Spleen (tissue), 11 donors: Measurements from ENCODE around the gene IGF2BP1. TPM values are rescaled to one million over a fixed set of nuclear protein-coding genes. Genes with fewer than 3 reads are reported as not detected.
"Not testable (repeated sequence)": the region's sequence is repeated elsewhere in the genome, so short reads cannot be mapped to it uniquely, and the experiment has no call there.

Experiments used
- DNase-seq: peaks from one replicate; pipeline ENCODE4 v3.0.0-alpha.2; 2020
- H3K27ac ChIP-seq, 8 donors: fragments of 200-600 bp; sonication (generic) in 7 of 8; 1 replicate in 4 of 8; 2 replicates in 4 of 8; pipeline versions ENCODE4 v1.5.0 to v1.8.0; 2016 to 2021; ENCODE audit warnings: inconsistent platforms in 4 of 8, mild to moderate bottlenecking in 4 of 8, moderate library complexity in 1 of 8
- H3K27me3 ChIP-seq, 7 donors: fragments of 200-600 bp; sonication (generic) in 6 of 7; replicated peaks in 1 of 7; 1 replicate in 4 of 7; 2 replicates in 3 of 7; pipeline versions ENCODE4 v1.5.0 to v1.8.0; 2016 to 2021; ENCODE audit warnings: inconsistent platforms in 3 of 7, mild to moderate bottlenecking in 1 of 7
- H3K36me3 ChIP-seq, 6 donors: fragments of 200-600 bp; sonication (generic) in 5 of 6; 1 replicate in 4 of 6; 2 replicates in 2 of 6; pipeline versions ENCODE4 v1.5.0 to v1.8.0; 2016 to 2021; ENCODE audit warnings: inconsistent platforms in 2 of 6
- H3K4me1 ChIP-seq, 6 donors: fragments of 200-600 bp; sonication (generic) in 5 of 6; 1 replicate in 3 of 6; 2 replicates in 3 of 6; pipeline versions ENCODE4 v1.5.0 to v1.8.0; 2016 to 2021; ENCODE audit warnings: inconsistent platforms in 3 of 6
- H3K4me3 ChIP-seq, 8 donors: fragments of 200-600 bp; sonication (generic) in 7 of 8; 1 replicate in 4 of 8; 2 replicates in 4 of 8; pipeline versions ENCODE4 v1.5.0 to v1.8.0; 2016 to 2021; ENCODE audit warnings: inconsistent platforms in 4 of 8, mild to moderate bottlenecking in 4 of 8, moderate library complexity in 2 of 8
- H3K9me3 ChIP-seq, 8 donors: fragments of 200-600 bp; sonication (generic) in 7 of 8; 1 replicate in 4 of 8; 2 replicates in 4 of 8; pipeline versions ENCODE4 v1.5.0 to v1.8.0; 2016 to 2021; ENCODE audit warnings: inconsistent platforms in 4 of 8
- CTCF ChIP-seq, 11 experiments: fragments of 200-600 bp in 7 of 11; fragments of 450-650 bp in 4 of 11; sonication (generic) in 4 of 11; IDR thresholded peaks in 8 of 11; conservative IDR thresholded peaks in 3 of 11; 1 replicate in 7 of 11; 2 replicates in 4 of 11; pipeline versions ENCODE4 v1.4.0 to v1.8.0; 2016 to 2021; ENCODE audit warnings: antibody characterized with exemption in 11 of 11, inconsistent platforms in 4 of 11, mild to moderate bottlenecking in 1 of 11
- POLR2A ChIP-seq, 3 donors: fragments of 450-650 bp; IDR thresholded peaks; one replicate each; pipeline ENCODE4 v1.5.1; 2017; ENCODE audit warnings: antibody characterized with exemption in 3 of 3, mild to moderate bottlenecking in 1 of 3
- POLR2AphosphoS5 ChIP-seq, 3 donors: sonication (generic); formaldehyde crosslinking; IDR thresholded peaks; one replicate each; pipeline ENCODE4 v1.5.1; 2017; ENCODE audit warnings: antibody characterized with exemption in 3 of 3
- WGBS, 5 donors: extraction: QIAGEN DNeasy Blood & Tissue Kit in 3 of 5; methylation state at CpG; one replicate each; pipeline versions ENCODE4 v1.1.5 to v1.1.7; 2013 to 2018; 5-methylcytosine and 5-hydroxymethylcytosine counted together
- intact Hi-C: fragments of 100-400 bp; cut with DNase I; formaldehyde crosslinking; loops from one replicate; pipeline ENCODE4 v1.15.0; 2023; ENCODE audit warnings: low total_unique reads
- polyA plus RNA-seq, 3 donors: library from polyadenylated mRNA; stranded (reverse); fragments of 200-250 nt; gene quantifications; one replicate each; pipeline ENCODE4 v1.2.1, GENCODE V29; 2013
- total RNA-seq, 7 donors: library from RNA; depleted of rRNA in 3 of 7; stranded (reverse); fragments of >200 nt in 3 of 7; fragmentation: NEBNext Ultra II Directional in 4 of 7; extraction: Animal tissue kit (Norgen Biotek cat#: 25700) in 4 of 7; gene quantifications; one replicate each; pipeline versions ENCODE4 v1.1.0 to v1.2.1, GENCODE V29; 2016 to 2021
- donor health status: healthy with polysubstance abuse.
- donor health status: DM: no; HTN: no; CAD: no; lungs with moderate emphysema.
- donor health status: DM: no; HTN: no; CAD: no.
- donor health status: Bipolar disorder and iron deficiency.
- donor health status: healthy.
- donor health status: DM: no; HTN: no; CAD: no.
- donor health status: DM: yes; HTN: yes; CAD: no.

IGF2BP1 gene
- total and polyA plus RNA-seq, 10 donors = 0.17 TPM; not detected in 9

GRCh38 chr17:49038544-49038943, 41.4 kb downstream of the IGF2BP1 start:
- intact Hi-C loops = loop anchor here (10.0 kb wide), 1 partner anchor 354 kb away; no protein-coding TSS in a partner anchor
- Histone ChIP-seq H3K36me3 (no peaks in the 10 kb centered on the region), H3K27ac (no peak overlapping the region), H3K4me3 (no peak overlapping the region), H3K9me3 (no peaks in the 10 kb centered on the region), H3K27me3 (peaks cover 0 to 63% (median 5%) of the 10 kb centered on the region in 7 donors), H3K4me1 (no peaks in the 10 kb centered on the region)
- no peak for TF ChIP-seq CTCF (IDR thresholded peaks at IDR 0.05 in 8 of 11, conservative IDR thresholded peaks at IDR 0.05 in 3 of 11)
- no peak for TF ChIP-seq POLR2AphosphoS5 (IDR thresholded peaks at IDR 0.05)
- TF ChIP-seq POLR2A (IDR thresholded peaks at IDR 0.05) = no peak
- WGBS, 5 donors = 56 to 90% (median 88%) methylated on average over 1 to 2 of the region's 2 CpGs
- DNase-seq = no peak

GRCh38 chr17:49039518-49039917, 42.3 kb downstream of the IGF2BP1 start:
- not testable (repeated sequence) for H3K27ac ChIP-seq, H3K4me1 ChIP-seq, H3K4me3 ChIP-seq, H3K9me3 ChIP-seq, DNase-seq, H3K36me3 ChIP-seq
- WGBS, 5 donors = 88 to 95% (median 90%) methylated on average over 6 of the region's 6 CpGs
- intact Hi-C loops = loop anchor here (10.0 kb wide), 1 partner anchor 355 kb away; no protein-coding TSS in a partner anchor
- H3K27me3 ChIP-seq = peaks cover 0 to 58% (median 5%) of the 10 kb centered on the region in 7 donors

- DNase-seq = no peak
These were observed 44.3 kb downstream of the IGF2BP1 start for GRCh38 chr17:49041527-49041926.

GRCh38 chr17:49045376-49045775, 48.2 kb downstream of the IGF2BP1 start:
- WGBS, 5 donors = 71 to 90% (median 77%) methylated on average over 2 of the region's 2 CpGs
- TF ChIP-seq POLR2A (IDR thresholded peaks at IDR 0.05) (no peak), POLR2AphosphoS5 (IDR thresholded peaks at IDR 0.05) (no peak), CTCF (IDR thresholded peaks at IDR 0.05 in 8 of 11, conservative IDR thresholded peaks at IDR 0.05 in 3 of 11) (no peak)
- intact Hi-C loops = no loop called here

More at GRCh38 chr17:49041527-49041926, 44.3 kb downstream of the IGF2BP1 start:
- no peaks in the 10 kb centered on the region for H3K4me1 ChIP-seq
- intact Hi-C loops = no loop called here
- WGBS, 5 donors = 51 to 79% (median 72%) methylated on average over 4 of the region's 4 CpGs
- no peaks in the 10 kb centered on the region for H3K9me3 ChIP-seq
- no peak overlapping the region for H3K27ac ChIP-seq
- H3K4me3 ChIP-seq = no peak overlapping the region
- TF ChIP-seq POLR2AphosphoS5 (IDR thresholded peaks at IDR 0.05) (no peak), CTCF (IDR thresholded peaks at IDR 0.05 in 8 of 11, conservative IDR thresholded peaks at IDR 0.05 in 3 of 11) (no peak), POLR2A (IDR thresholded peaks at IDR 0.05) (no peak)
- no peaks in the 10 kb centered on the region for H3K36me3 ChIP-seq
- peaks cover 0 to 40% (median under 1%) of the 10 kb centered on the region in 7 donors for H3K27me3 ChIP-seq

GRCh38 chr17:49046912-49047311, 49.7 kb downstream of the IGF2BP1 start:
- Histone ChIP-seq H3K4me1 (no peaks in the 10 kb centered on the region), H3K36me3 (no peaks in the 10 kb centered on the region), H3K9me3 (no peaks in the 10 kb centered on the region), H3K4me3 (no peak overlapping the region), H3K27me3 (peaks cover 0 to 9% (median 0%) of the 10 kb centered on the region in 7 donors), H3K27ac (no peak overlapping the region)
- TF ChIP-seq POLR2AphosphoS5 (IDR thresholded peaks at IDR 0.05) (no peak), POLR2A (IDR thresholded peaks at IDR 0.05) (no peak), CTCF (IDR thresholded peaks at IDR 0.05 in 8 of 11, conservative IDR thresholded peaks at IDR 0.05 in 3 of 11) (no peak)
- DNase-seq = no peak
- intact Hi-C loops = no loop called here

More at GRCh38 chr17:49045376-49045775, 48.2 kb downstream of the IGF2BP1 start:
- Histone ChIP-seq H3K9me3 (no peaks in the 10 kb centered on the region), H3K4me3 (no peak overlapping the region), H3K27me3 (peaks cover 0 to 15% (median 0%) of the 10 kb centered on the region in 7 donors), H3K27ac (no peak overlapping the region), H3K36me3 (no peaks in the 10 kb centered on the region), H3K4me1 (no peaks in the 10 kb centered on the region)
- DNase-seq = no peak
